SU-DHL-6 (cell line): ENCODE measurements around the gene FANCF.

Experiments used
- H2AFZ ChIP-seq: fragments of 200-600 bp; sonication (generic); 2 replicates; pipeline ENCODE4 v1.6.1; 2014; ENCODE audit warnings: low read depth, mild to moderate bottlenecking, moderate library complexity, mixed read lengths, antibody characterized with exemption, low read length; ENCODE audit not compliant: severe bottlenecking
- H3F3A ChIP-seq: fragments of 200-600 bp; shearing (Covaris generic); 2 replicates; pipeline ENCODE4 v1.6.0; 2016; ENCODE audit warnings: antibody characterized with exemption, mild to moderate bottlenecking; ENCODE audit not compliant: insufficient read depth
- H3K27ac ChIP-seq: fragments of 200-600 bp; sonication (generic); 2 replicates; pipeline ENCODE4 v1.5.1; 2016; ENCODE audit warnings: low read depth, mild to moderate bottlenecking, low read length, moderate library complexity, mixed read lengths
- H3K27me3 ChIP-seq: fragments of 200-600 bp; sonication (generic), shearing (Covaris generic); 2 replicates; pipeline ENCODE4 v1.6.0; 2014; ENCODE audit warnings: mild to moderate bottlenecking, low read length
- H3K36me3 ChIP-seq: fragments of 200-600 bp; sonication (generic); 2 replicates; pipeline ENCODE4 v1.6.1; 2014; ENCODE audit warnings: mild to moderate bottlenecking, low read length, mixed read lengths
- H3K4me2 ChIP-seq: fragments of 300-600, 200-600 bp; shearing (Covaris generic), sonication (generic); 2 replicates; pipeline ENCODE4 v1.6.0; 2014; ENCODE audit warnings: low read length, low read depth, mild to moderate bottlenecking; ENCODE audit not compliant: poor library complexity, severe bottlenecking
- H3K4me3 ChIP-seq: fragments of 200-600 bp; sonication (generic); 2 replicates; pipeline ENCODE4 v1.5.1; 2014; ENCODE audit warnings: antibody characterized with exemption, low read length, mild to moderate bottlenecking, mixed read lengths; ENCODE audit not compliant: insufficient read depth, poor library complexity, severe bottlenecking
- H3K79me2 ChIP-seq: fragments of 200-600 bp; sonication (generic); 2 replicates; pipeline ENCODE4 v1.6.1; 2014; ENCODE audit warnings: mild to moderate bottlenecking, low read length, moderate library complexity; ENCODE audit not compliant: insufficient read depth
- H3K9ac ChIP-seq: fragments of 200-600 bp; sonication (generic); 2 replicates; pipeline ENCODE4 v1.7.0; 2014; ENCODE audit warnings: mild to moderate bottlenecking, low read length
- H3K9me2 ChIP-seq: fragments of 200-600 bp; sonication (generic); replicated peaks from 2 replicates; pipeline ENCODE4 v1.6.1; 2014; ENCODE audit warnings: low read length; ENCODE audit not compliant: insufficient read depth
- H3K9me3 ChIP-seq: fragments of 200-600 bp; sonication (generic); 2 replicates; pipeline ENCODE4 v1.6.1; 2014; ENCODE audit warnings: low read length, mixed read lengths; ENCODE audit not compliant: insufficient read depth
- H4K20me1 ChIP-seq: fragments of 200-600 bp; sonication (generic); 2 replicates; pipeline ENCODE4 v1.6.1; 2014; ENCODE audit warnings: low read depth, mild to moderate bottlenecking, antibody characterized with exemption, low read length, moderate library complexity, mixed read lengths
- EZH2phosphoT487 ChIP-seq: fragments of 200-600 bp; sonication (generic), shearing (Covaris generic); conservative IDR thresholded peaks from 2 replicates; pipeline ENCODE4 v1.6.1; 2018; ENCODE audit warnings: mild to moderate bottlenecking, antibody characterized with exemption, low read length, moderate library complexity, mixed read lengths
- TF ChIP-seq, protein P1 (sequence below): fragments of 200-600 bp; sonication (generic); IDR thresholded peaks from one replicate; pipeline ENCODE4 v1.5.1; 2017; ENCODE audit warnings: antibody characterized with exemption, mild to moderate bottlenecking, low read length, moderate library complexity; ENCODE audit not compliant: insufficient read depth, poor library complexity, severe bottlenecking

FANCF gene

DNA sequence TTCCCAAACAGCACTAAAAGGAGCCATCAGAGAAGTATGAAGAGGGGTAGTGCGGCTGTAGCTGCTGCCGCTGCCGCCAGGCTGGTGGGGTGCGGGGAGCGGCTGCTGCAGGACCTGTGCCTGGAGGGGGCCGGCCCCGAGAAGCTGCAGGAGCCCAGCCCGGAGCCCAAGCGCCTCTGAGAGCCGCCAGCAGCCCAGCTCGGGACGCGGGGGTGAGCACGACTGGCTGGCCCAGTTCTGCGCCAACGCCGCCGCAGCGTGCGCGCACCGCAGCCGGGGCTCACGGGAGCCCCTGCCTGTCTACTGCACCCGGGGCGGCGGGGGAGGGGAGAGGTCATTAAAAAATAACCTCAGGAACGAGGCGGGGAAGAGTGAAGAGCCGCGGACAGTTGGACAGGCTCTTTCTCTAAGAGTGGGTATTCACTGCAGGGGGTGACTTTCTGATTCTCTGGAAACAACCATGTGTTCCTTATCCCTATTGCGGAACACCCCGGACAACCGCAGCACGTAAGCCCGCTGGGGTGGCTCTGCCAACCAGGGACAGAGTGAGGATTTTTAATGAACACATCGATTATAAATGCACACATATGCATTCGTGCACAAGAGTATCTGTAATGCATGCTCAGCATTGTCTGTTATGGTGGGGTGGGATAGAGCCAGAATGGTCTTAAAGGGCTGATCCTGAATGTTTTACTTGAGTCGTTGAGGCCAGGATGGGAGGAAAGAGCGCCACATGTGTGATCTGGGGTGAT is 41.2 kb upstream of the FANCF start:
- no peak overlapping the region for H3K4me3 ChIP-seq
- H3K9me3 ChIP-seq, result no peaks in the 10 kb centered on the region
- no peaks in the 10 kb centered on the region for H3K79me2 ChIP-seq
- H3K9ac ChIP-seq, result no peak overlapping the region
- H3K27me3 ChIP-seq, result 0 out of 2 replicates have a peak, but pooled peaks cover 2% of the 10 kb centered on the region
- H3K9me2 ChIP-seq, result no peaks in the 10 kb centered on the region
- no peak overlapping the region for H3K27ac ChIP-seq
- no peaks in the 10 kb centered on the region for H3K36me3 ChIP-seq
- TF ChIP-seq, protein P1, sequence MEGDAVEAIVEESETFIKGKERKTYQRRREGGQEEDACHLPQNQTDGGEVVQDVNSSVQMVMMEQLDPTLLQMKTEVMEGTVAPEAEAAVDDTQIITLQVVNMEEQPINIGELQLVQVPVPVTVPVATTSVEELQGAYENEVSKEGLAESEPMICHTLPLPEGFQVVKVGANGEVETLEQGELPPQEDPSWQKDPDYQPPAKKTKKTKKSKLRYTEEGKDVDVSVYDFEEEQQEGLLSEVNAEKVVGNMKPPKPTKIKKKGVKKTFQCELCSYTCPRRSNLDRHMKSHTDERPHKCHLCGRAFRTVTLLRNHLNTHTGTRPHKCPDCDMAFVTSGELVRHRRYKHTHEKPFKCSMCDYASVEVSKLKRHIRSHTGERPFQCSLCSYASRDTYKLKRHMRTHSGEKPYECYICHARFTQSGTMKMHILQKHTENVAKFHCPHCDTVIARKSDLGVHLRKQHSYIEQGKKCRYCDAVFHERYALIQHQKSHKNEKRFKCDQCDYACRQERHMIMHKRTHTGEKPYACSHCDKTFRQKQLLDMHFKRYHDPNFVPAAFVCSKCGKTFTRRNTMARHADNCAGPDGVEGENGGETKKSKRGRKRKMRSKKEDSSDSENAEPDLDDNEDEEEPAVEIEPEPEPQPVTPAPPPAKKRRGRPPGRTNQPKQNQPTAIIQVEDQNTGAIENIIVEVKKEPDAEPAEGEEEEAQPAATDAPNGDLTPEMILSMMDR, result no peak
- no peak for TF ChIP-seq EZH2phosphoT487
- H3F3A ChIP-seq, result no peaks in the 10 kb centered on the region
- no peak overlapping the region for H3K4me2 ChIP-seq
- H4K20me1 ChIP-seq, result no peaks in the 10 kb centered on the region
- H2AFZ ChIP-seq, result no peak overlapping the region

DNA sequence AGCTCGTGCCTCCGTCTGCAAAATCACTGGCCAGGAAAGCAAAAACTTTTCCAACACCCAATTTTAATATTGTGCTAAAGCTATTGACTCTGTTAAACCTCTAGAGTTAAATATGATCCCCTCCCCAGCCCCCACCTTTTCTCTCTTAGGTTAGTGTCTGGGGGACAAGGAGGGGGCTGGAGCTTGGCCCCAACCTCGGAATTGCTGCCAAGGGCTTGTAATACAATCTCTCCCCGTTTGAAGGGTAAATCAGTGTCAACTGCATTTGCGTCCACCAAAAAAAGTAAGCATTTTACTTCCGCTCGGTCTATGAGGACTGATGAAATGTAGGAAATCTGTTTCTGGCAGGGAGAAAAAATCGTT is 40.7 kb upstream of the FANCF start, which contains the start of gene GAS2:
TSS of gene GAS2 (plus strand) at position 287 of the 363 bp plus-strand sequence. CDS start 8,259 bp downstream, outside the sequence.
- Histone ChIP-seq H2AFZ (no peak within 1 kb of the TSS), H3K79me2 (no peaks in the 10 kb centered on the region), H3K9me2 (no peaks in the 10 kb centered on the region), H3K9ac (no peak within 1 kb of the TSS), H4K20me1 (no peaks in the 10 kb centered on the region), H3K9me3 (no peaks in the 10 kb centered on the region), H3K27me3 (0 out of 2 replicates have a peak, but pooled peaks cover 2% of the 10 kb centered on the region), H3F3A (no peaks in the 10 kb centered on the region), H3K4me3 (no peak within 1 kb of the TSS), H3K36me3 (no peaks in the 10 kb centered on the region), H3K27ac (no peak within 1 kb of the TSS), H3K4me2 (no peak within 1 kb of the TSS)
- no peak for TF ChIP-seq EZH2phosphoT487
- TF ChIP-seq, protein P1, result no peak

DNA sequence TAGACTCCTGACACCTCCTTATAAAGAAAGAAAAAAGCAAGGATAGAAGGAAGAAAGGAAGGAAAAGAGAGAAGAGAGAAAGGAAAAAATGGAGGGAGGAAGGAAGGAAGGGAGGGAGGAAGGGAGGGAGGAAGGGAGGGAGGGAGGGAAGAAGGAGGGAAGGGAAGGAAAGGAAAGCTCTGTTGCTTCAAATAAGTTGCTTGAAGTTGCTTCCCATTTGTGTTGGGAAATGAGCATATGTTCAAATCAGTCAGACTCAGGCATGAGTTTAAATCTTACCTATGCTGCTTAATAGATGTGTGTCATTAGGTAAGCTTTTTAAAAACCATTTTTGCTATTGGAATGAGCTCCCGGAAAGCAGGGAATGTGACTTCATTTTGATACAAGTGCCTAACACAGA is 34.2 kb upstream of the FANCF start:
- H3K27me3 ChIP-seq, result 0 out of 2 replicates have a peak, but pooled peaks cover 2% of the 10 kb centered on the region
- no peak for TF ChIP-seq EZH2phosphoT487
- TF ChIP-seq, protein P1, result no peak
- H3K79me2 ChIP-seq, result no peaks in the 10 kb centered on the region
- no peaks in the 10 kb centered on the region for H3K36me3 ChIP-seq
- H3K9ac ChIP-seq, result no peak overlapping the region
- no peaks in the 10 kb centered on the region for H4K20me1 ChIP-seq
- H3K4me2 ChIP-seq, result no peak overlapping the region
- H3K9me2 ChIP-seq, result no peaks in the 10 kb centered on the region
- no peaks in the 10 kb centered on the region for H3K9me3 ChIP-seq
- no peak overlapping the region for H3K27ac ChIP-seq
- H2AFZ ChIP-seq, result no peak overlapping the region
- no peaks in the 10 kb centered on the region for H3F3A ChIP-seq
- H3K4me3 ChIP-seq, result no peak overlapping the region
